Neuronal stem cell (in vitro differentiated cells): Measurements from ENCODE around the gene BCR. TPM values are rescaled to one million over a fixed set of nuclear protein-coding genes. Genes with fewer than 3 reads are reported as not detected.
"Not testable (repeated sequence)": the region's sequence is repeated elsewhere in the genome, so short reads cannot be mapped to it uniquely, and the experiment has no call there.

ENCODE experiments used
- DNase-seq: peaks from one replicate; pipeline ENCODE4 v3.0.0-alpha.2; 2013; ENCODE audit warnings: low spot score
- H2AFZ ChIP-seq: one replicate; pipeline ENCODE4 v1.6.1; 2013; ENCODE audit warnings: mild to moderate bottlenecking, low read length, inconsistent platforms
- H2AK5ac ChIP-seq: 2 replicates; pipeline ENCODE4 v1.6.1; 2013; ENCODE audit warnings: low read depth, mild to moderate bottlenecking, inconsistent platforms, low read length, moderate library complexity, mixed read lengths
- H2BK120ac ChIP-seq: 2 replicates; pipeline ENCODE4 v1.6.1; 2013; ENCODE audit warnings: low read depth, mild to moderate bottlenecking, inconsistent platforms, low read length, moderate library complexity, mixed read lengths
- H2BK12ac ChIP-seq: one replicate; pipeline ENCODE4 v1.6.1; 2013; ENCODE audit warnings: low read length, inconsistent platforms
- H2BK15ac ChIP-seq: 2 replicates; pipeline ENCODE4 v1.6.1; 2013; ENCODE audit warnings: mild to moderate bottlenecking, low read length, inconsistent platforms, mixed read lengths
- H2BK5ac ChIP-seq: one replicate; pipeline ENCODE4 v1.6.1; 2013; ENCODE audit warnings: inconsistent platforms, mild to moderate bottlenecking, low read length, moderate library complexity
- H3K14ac ChIP-seq: one replicate; pipeline ENCODE4 v1.6.1; 2013; ENCODE audit warnings: low read length, inconsistent platforms
- H3K18ac ChIP-seq: 2 replicates; pipeline ENCODE4 v1.6.1; 2013; ENCODE audit warnings: low read length, inconsistent platforms
- H3K23ac ChIP-seq: 2 replicates; pipeline ENCODE4 v1.6.1; 2013; ENCODE audit warnings: low read depth, mild to moderate bottlenecking, mixed read lengths, low read length, inconsistent platforms; ENCODE audit not compliant: poor library complexity
- H3K27ac ChIP-seq: replicated peaks from 3 replicates; pipeline ENCODE4 v1.5.1; 2013; ENCODE audit warnings: low read length, inconsistent platforms
- H3K27me3 ChIP-seq, 3 experiments: 2 replicates each; pipeline ENCODE4 v1.6.1; 2013; ENCODE audit warnings: low read length in 3 of 3, mild to moderate bottlenecking in 2 of 3, inconsistent platforms in 1 of 3, low read depth in 1 of 3, mixed read lengths in 1 of 3, moderate library complexity in 1 of 3; ENCODE audit not compliant: control insufficient read depth in 3 of 3, insufficient read depth in 3 of 3
- H3K36me3 ChIP-seq, 2 donors: replicated peaks in 1 of 2; 2 replicates each; pipeline ENCODE4 v1.6.1; 2013; ENCODE audit warnings: low read length in 2 of 2; ENCODE audit not compliant: control insufficient read depth in 2 of 2, insufficient read depth in 2 of 2
- H3K4ac ChIP-seq: 2 replicates; pipeline ENCODE4 v1.6.1; 2013; ENCODE audit warnings: inconsistent platforms, mild to moderate bottlenecking, low read length, moderate library complexity
- H3K4me1 ChIP-seq, 2 donors: 1 replicate in 1 of 2; 2 replicates in 1 of 2; pipeline ENCODE4 v1.6.1; 2013; ENCODE audit warnings: low read length in 2 of 2, low read depth in 1 of 2; ENCODE audit not compliant: control insufficient read depth in 2 of 2, insufficient read depth in 1 of 2
- H3K4me2 ChIP-seq: one replicate; pipeline ENCODE4 v1.6.1; 2013; ENCODE audit warnings: mild to moderate bottlenecking, low read length, inconsistent platforms; ENCODE audit not compliant: insufficient read depth, poor library complexity, severe bottlenecking
- H3K4me3 ChIP-seq, 2 donors: 2 replicates each; pipeline ENCODE4 v1.5.1; 2013; ENCODE audit warnings: low read length in 2 of 2, mild to moderate bottlenecking in 2 of 2, inconsistent platforms in 1 of 2, moderate library complexity in 1 of 2
- H3K79me1 ChIP-seq: one replicate; pipeline ENCODE4 v1.6.1; 2013; ENCODE audit warnings: low read depth, mild to moderate bottlenecking, inconsistent platforms, low read length, moderate library complexity
- H3K9ac ChIP-seq: one replicate; pipeline ENCODE4 v1.6.1; 2013; ENCODE audit warnings: mild to moderate bottlenecking, low read depth, low read length, inconsistent platforms; ENCODE audit not compliant: poor library complexity
- H3K9me3 ChIP-seq, 2 donors: replicated peaks in 1 of 2; 2 replicates each; pipeline versions ENCODE3 to v1.6.1; 2013; ENCODE audit warnings: low read length in 2 of 2, mild to moderate bottlenecking in 2 of 2, inconsistent platforms in 1 of 2, low read depth in 1 of 2, mixed read lengths in 1 of 2, moderate library complexity in 1 of 2; ENCODE audit not compliant: control insufficient read depth in 2 of 2, insufficient read depth in 1 of 2
- H4K8ac ChIP-seq: one replicate; pipeline ENCODE4 v1.6.1; 2013; ENCODE audit warnings: low read depth, mild to moderate bottlenecking, inconsistent platforms, low read length, moderate library complexity
- H4K91ac ChIP-seq: one replicate; pipeline ENCODE4 v1.6.1; 2013; ENCODE audit warnings: low read length, low read depth, mild to moderate bottlenecking, inconsistent platforms; ENCODE audit not compliant: poor library complexity
- WGBS, 2 donors: extraction: QIAGEN DNeasy Blood & Tissue Kit; methylation state at CpG; one replicate each; pipeline ENCODE4 v1.1.7; 2013; ENCODE audit warnings: missing lambda C conversion rate in 2 of 2, mixed read lengths in 1 of 2; ENCODE audit not compliant: insufficient read length in 2 of 2, insufficient replicate concordance in 1 of 2; ENCODE audit errors: extremely low coverage in 2 of 2; 5-methylcytosine and 5-hydroxymethylcytosine counted together
- small RNA-seq: library from polyadenylated mRNA; stranded (forward); fragments of <200 nt; extraction: miRNeasy Mini kit (QIAGEN cat#:217004); gene quantifications from one replicate; pipeline ENCODE3, GENCODE V24; 2013; ENCODE audit not compliant: insufficient read depth

Gene BCR

GRCh38 chr22:23365524-23365923 lies 185.2 kb downstream of the BCR start:
- no peak overlapping the region for H3K4me2 ChIP-seq
- H3K4ac ChIP-seq: no peak overlapping the region
- H2BK120ac ChIP-seq: no peak overlapping the region
- no peaks in the 10 kb centered on the region for H3K9me3 ChIP-seq
- no peak for DNase-seq
- H3K36me3 ChIP-seq: no peaks in the 10 kb centered on the region
- no peaks in the 10 kb centered on the region for H3K79me1 ChIP-seq
- no peak overlapping the region for H3K9ac ChIP-seq
- peaks cover 0 to 39% (median 0%) of the 10 kb centered on the region in 3 experiments for H3K27me3 ChIP-seq
- H2AK5ac ChIP-seq: no peak overlapping the region
- no peak overlapping the region for H3K27ac ChIP-seq
- no peak overlapping the region for H2AFZ ChIP-seq
- no peak overlapping the region for H2BK12ac ChIP-seq
- H3K23ac ChIP-seq: no peak overlapping the region
- no peak overlapping the region for H3K4me3 ChIP-seq
- H2BK15ac ChIP-seq: no peak overlapping the region
- no peak overlapping the region for H4K91ac ChIP-seq
- no CpG with 5 or more reads among the region's 6 CpGs for WGBS, 2 donors
- H3K18ac ChIP-seq: no peak overlapping the region
- H3K4me1 ChIP-seq: peaks cover 0 to 2% of the 10 kb centered on the region in 2 donors
- no peak overlapping the region for H3K14ac ChIP-seq
- H2BK5ac ChIP-seq: no peak overlapping the region
- no peak overlapping the region for H4K8ac ChIP-seq

- no peak overlapping the region for H3K27ac ChIP-seq
- H2BK12ac ChIP-seq: no peak overlapping the region
- no peak for DNase-seq
- peaks cover 0 to 39% (median 0%) of the 10 kb centered on the region in 3 experiments for H3K27me3 ChIP-seq
- no peak overlapping the region for H3K4me2 ChIP-seq
- H3K18ac ChIP-seq: no peak overlapping the region
- no peak overlapping the region for H2BK120ac ChIP-seq
- H4K91ac ChIP-seq: no peak overlapping the region
- H3K79me1 ChIP-seq: no peaks in the 10 kb centered on the region
- H3K9ac ChIP-seq: no peak overlapping the region
- H3K9me3 ChIP-seq: no peaks in the 10 kb centered on the region
- no peak overlapping the region for H3K23ac ChIP-seq
- H3K4me3 ChIP-seq: no peak overlapping the region
- H4K8ac ChIP-seq: no peak overlapping the region
- no peak overlapping the region for H2BK15ac ChIP-seq
- no peaks in the 10 kb centered on the region for H3K36me3 ChIP-seq
- no CpG with 5 or more reads among the region's 4 CpGs for WGBS, 2 donors
- H2AK5ac ChIP-seq: no peak overlapping the region
- H3K14ac ChIP-seq: no peak overlapping the region
- no peak overlapping the region for H2BK5ac ChIP-seq
- H3K4me1 ChIP-seq: peaks cover 0 to 2% of the 10 kb centered on the region in 2 donors
- no peak overlapping the region for H3K4ac ChIP-seq
- H2AFZ ChIP-seq: no peak overlapping the region
Observed at GRCh38 chr22:23365961-23366360, 185.7 kb downstream of the BCR start.

- not testable (repeated sequence) for H3K4me3 ChIP-seq, H4K91ac ChIP-seq, H2BK5ac ChIP-seq, H2BK120ac ChIP-seq, H4K8ac ChIP-seq, DNase-seq, H3K27ac ChIP-seq, H2BK12ac ChIP-seq, H2BK15ac ChIP-seq, H3K4ac ChIP-seq, H2AFZ ChIP-seq, H3K9me3 ChIP-seq, H3K36me3 ChIP-seq, H3K9ac ChIP-seq, H3K4me2 ChIP-seq, H3K14ac ChIP-seq, H3K79me1 ChIP-seq, H3K18ac ChIP-seq, H2AK5ac ChIP-seq, H3K4me1 ChIP-seq, H3K23ac ChIP-seq
- H3K27me3 ChIP-seq: peaks cover 0 to 39% (median 0%) of the 10 kb centered on the region in 3 experiments
- no CpG with 5 or more reads among the region's 3 CpGs for WGBS, 2 donors
Observed at GRCh38 chr22:23367196-23367595, 186.9 kb downstream of the BCR start.

Small RNA genes lying within 50 kb of the gene (small RNA-seq; reads per million reads assigned to genes)
- gene BCRP8 (not detected), gene RF00017 (not detected), gene RF00066 (not detected), gene RN7SL263P (not detected)
